NOMO-1 treated with dmso at 0.1 percent for 144 hours (cell line): ENCODE data around the gene AK1.

Experiments used
- DNase-seq: peaks from one replicate; lab custom pipeline; 2025; ENCODE audit not compliant: unreplicated experiment; lab: John Stamatoyannopoulos, UW

Gene AK1

DNA sequence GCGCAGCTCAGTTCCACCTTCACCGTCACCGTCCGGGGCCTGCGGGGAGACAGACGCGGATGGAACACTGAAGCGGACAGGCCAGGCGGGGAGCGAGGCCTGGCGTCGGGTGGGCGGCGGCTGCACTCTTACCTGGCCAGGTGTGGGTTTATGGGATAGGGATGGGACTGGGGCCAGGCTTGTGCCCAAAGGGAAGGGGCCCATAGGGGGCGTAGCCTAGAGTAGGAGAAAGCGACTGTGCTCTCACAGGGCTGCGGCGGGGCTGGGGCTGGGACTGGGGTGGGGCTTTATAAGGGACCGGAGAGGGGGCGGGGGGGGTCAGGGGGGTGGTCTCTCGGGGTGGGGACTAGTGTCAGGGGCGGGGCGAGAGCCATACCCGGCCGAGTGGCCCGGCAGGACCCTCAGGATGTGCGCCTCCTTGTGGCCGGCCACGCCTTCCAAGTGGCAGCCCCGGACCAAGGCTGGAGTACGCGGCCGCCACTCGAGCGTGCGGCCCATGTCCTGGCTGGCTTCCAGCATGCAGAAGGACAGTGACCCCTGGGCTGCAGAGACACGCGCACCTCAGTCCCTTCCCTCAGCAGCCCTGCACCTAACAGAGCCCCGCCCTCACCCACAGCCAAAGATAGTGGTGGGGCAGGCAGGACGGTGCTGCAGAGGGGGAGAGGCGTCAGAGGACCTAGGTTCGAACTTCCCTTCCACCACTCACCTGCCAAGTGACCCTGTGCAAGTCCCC is 52.0 kb downstream of the AK1 start:
- no peak for DNase-seq

DNA sequence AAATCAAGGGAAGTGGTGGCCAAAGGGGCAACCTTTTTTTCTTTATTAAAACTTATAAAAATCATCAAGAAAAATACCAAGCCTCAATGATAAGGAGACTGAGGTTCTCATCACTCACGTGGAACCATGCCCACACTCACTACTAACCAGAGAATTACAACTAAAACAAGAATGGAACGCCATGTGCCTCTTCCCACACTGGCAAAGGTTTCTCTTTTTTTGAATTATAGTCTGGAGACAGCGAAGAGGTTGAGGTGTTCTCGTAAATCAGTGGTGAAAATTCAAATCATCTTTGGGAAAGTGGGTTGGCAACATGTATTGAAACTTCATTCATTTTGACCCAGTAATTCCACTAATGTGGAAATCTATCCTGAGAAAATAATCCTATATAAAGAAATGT is 55.4 kb downstream of the AK1 start:
- no peak for DNase-seq

DNA sequence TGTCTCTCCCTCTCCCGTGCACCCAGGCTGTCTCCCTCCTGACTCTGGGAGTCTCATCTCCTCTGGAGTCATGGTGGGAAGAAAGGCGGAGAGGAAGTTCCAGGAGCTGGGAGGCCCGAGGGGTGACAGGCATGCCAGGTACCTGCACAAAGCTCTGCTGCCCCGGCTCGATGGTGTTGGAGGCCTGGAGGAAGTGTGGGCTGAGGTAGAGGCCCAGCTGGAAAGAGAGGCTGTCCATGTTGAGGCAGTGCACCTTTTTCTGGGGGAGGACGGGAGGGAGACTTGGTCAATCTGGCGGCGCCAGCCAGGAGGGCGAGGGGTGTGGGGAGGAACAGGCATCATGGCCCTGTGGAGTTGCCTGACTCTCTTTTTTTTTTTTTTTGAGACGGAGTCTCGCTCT is 58.9 kb downstream of the AK1 start:
- DNase-seq = no peak

DNA sequence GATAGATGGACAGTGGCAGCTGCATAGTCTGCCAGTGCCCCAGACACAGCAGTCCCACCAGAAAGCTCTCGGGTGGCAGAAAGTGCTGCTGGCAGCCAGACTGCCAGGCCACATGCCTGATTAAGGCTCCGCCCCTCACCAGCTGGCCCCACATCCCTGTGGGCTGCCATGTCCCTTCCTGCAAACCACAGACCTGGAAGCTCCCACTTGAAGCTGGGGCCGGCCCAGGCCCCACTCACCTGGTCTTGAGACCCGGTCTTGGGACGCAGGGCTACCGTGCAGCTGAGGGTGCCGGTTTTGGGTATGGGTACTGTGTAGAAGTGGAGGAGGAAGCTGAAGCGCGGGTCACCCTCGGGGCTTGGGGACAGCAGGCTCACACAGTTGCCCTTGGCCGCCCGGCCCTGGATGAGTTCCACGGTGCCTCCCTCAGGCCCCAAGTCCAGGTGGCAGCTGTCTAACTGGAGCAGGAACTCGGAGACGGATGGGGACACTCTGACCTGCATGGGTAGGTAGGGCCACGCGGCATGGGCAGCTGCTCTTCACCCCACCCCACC is 59.5 kb downstream of the AK1 start:
- DNase-seq = no peak

DNA sequence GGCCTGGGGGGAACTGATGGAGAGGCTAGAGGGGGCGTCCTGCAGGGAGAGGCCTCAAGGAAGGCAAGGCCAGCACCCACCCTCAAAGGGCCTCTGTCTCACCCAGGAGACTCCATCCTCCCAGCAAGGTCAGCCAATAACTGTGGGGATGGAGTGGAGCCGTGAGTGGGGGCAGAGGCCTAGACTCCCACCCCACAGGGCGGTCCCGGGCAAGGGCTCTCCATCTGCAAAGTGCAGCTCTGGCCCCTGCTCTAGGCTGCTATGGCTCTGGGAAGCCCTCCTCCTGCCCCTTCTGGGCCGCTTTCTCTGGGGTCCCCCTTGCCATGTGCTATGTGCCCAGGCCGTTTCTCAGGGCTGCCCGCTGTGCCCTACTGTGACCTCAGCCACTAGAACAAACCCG is 60.7 kb downstream of the AK1 start:
- no peak for DNase-seq
